C4-2B (cell line): ENCODE data around the gene ANKRD52.

ENCODE experiments used
- ZFX ChIP-seq: fragments of 450-650 bp; IDR thresholded peaks from 2 replicates; pipeline ENCODE4 v1.6.1; 2017
- TF ChIP-seq, protein P1 (sequence below): fragments of 450-650 bp; conservative IDR thresholded peaks from 2 replicates; pipeline ENCODE4 v1.5.1; 2017; ENCODE audit warnings: mild to moderate bottlenecking

- TF ChIP-seq, protein P1, sequence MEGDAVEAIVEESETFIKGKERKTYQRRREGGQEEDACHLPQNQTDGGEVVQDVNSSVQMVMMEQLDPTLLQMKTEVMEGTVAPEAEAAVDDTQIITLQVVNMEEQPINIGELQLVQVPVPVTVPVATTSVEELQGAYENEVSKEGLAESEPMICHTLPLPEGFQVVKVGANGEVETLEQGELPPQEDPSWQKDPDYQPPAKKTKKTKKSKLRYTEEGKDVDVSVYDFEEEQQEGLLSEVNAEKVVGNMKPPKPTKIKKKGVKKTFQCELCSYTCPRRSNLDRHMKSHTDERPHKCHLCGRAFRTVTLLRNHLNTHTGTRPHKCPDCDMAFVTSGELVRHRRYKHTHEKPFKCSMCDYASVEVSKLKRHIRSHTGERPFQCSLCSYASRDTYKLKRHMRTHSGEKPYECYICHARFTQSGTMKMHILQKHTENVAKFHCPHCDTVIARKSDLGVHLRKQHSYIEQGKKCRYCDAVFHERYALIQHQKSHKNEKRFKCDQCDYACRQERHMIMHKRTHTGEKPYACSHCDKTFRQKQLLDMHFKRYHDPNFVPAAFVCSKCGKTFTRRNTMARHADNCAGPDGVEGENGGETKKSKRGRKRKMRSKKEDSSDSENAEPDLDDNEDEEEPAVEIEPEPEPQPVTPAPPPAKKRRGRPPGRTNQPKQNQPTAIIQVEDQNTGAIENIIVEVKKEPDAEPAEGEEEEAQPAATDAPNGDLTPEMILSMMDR, result no peak
- TF ChIP-seq ZFX, result no peak
Observed at GRCh38 chr12:56236985-56237384, 21.2 kb downstream of the ANKRD52 start.
